GM12872 (cell line): ENCODE data around the gene PTPN3.

ENCODE experiments used
- TF ChIP-seq, protein P1 (sequence below): IDR thresholded peaks from 3 replicates; pipeline ENCODE4 v1.5.1; 2011; ENCODE audit warnings: low read depth, mild to moderate bottlenecking, low read length, moderate library complexity; ENCODE audit not compliant: insufficient read depth

PTPN3 gene

DNA sequence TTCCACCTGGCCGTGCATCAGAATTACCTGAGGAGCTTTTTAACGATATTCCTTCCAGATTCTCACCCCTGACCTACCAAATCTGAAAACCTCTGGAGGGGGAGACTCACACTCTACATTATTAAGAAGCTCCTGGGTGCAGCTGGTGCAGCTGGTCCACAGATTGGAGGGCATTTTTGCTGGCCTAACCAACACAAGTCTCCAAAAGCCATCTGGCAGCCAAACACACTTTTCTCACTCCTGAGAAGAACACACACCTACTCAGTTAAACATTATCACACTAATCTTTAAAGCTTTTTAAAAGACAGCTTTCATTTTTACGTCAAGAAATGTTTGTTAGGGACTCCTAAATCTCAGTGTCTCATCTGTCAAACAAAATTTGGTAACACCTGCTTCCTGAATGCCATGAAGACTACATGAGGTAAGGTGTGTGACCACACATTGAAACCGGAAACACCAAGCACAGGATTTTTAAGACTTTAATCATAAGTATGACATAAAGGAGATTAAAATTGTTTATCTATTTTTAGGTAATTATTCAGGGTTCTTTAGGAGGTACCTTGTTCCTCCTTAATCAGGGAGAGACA, 14.2 kb upstream of the PTPN3 start:
- TF ChIP-seq, protein P1, sequence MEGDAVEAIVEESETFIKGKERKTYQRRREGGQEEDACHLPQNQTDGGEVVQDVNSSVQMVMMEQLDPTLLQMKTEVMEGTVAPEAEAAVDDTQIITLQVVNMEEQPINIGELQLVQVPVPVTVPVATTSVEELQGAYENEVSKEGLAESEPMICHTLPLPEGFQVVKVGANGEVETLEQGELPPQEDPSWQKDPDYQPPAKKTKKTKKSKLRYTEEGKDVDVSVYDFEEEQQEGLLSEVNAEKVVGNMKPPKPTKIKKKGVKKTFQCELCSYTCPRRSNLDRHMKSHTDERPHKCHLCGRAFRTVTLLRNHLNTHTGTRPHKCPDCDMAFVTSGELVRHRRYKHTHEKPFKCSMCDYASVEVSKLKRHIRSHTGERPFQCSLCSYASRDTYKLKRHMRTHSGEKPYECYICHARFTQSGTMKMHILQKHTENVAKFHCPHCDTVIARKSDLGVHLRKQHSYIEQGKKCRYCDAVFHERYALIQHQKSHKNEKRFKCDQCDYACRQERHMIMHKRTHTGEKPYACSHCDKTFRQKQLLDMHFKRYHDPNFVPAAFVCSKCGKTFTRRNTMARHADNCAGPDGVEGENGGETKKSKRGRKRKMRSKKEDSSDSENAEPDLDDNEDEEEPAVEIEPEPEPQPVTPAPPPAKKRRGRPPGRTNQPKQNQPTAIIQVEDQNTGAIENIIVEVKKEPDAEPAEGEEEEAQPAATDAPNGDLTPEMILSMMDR, result no peak

DNA sequence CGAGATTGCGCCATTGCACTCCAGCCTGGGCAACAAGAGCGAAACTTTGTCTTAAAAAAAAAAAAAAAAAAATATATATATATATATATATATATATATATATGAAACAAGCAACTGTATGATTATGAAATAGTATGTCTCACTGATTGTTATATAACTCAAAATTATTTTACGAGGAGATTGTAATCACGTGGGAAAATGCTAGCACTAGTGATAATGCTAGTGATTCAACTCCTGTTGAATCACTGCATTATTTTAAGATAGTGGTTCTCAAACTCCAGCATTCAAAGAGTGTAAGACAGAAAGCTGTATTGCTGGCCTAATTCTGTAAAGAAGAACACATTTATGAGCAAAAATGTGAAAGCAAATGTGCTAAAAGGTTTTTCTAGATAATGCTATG, 12.4 kb upstream of the PTPN3 start:
- TF ChIP-seq, protein P1, result no peak

DNA sequence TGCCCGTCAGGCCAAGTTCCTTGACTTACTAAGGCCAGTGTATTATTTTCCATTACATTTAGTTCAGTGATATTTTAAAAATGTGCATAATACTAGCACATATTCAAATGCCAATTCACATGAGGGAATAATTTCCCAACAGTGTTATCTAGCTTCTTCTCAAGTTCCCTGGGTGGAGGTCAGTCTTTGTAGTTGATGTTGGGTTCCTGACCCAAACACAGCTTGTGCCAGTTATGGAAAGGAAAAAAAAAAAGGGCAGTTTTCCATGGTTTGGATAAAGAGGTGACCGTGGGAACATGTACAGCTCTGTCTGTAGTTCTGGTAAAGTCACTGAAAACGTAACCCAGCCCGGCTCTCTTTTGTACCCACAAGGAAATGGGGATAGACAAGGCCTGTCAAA, 11.5 kb upstream of the PTPN3 start:
- TF ChIP-seq, protein P1, result no peak

DNA sequence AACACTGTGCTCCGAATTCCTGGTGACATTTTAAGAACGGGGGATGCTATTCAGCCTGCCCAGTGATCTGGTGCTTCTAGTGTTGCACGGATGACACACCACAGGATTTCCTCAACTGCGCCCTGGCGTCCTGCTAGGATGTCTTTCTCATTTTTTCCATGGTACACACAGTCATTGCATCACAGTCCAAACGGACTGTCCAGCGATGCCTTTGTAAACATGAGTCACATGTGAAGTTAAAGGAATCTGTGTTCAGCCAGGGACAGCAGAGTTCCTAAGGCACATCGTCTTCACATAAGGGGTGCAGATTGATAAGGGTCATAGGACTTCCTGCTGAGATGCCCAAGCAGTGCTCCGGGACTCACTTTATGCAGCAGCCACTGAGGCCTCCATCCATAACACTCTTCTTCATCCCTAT, 9.3 kb upstream of the PTPN3 start:
- TF ChIP-seq, protein P1, result no peak

DNA sequence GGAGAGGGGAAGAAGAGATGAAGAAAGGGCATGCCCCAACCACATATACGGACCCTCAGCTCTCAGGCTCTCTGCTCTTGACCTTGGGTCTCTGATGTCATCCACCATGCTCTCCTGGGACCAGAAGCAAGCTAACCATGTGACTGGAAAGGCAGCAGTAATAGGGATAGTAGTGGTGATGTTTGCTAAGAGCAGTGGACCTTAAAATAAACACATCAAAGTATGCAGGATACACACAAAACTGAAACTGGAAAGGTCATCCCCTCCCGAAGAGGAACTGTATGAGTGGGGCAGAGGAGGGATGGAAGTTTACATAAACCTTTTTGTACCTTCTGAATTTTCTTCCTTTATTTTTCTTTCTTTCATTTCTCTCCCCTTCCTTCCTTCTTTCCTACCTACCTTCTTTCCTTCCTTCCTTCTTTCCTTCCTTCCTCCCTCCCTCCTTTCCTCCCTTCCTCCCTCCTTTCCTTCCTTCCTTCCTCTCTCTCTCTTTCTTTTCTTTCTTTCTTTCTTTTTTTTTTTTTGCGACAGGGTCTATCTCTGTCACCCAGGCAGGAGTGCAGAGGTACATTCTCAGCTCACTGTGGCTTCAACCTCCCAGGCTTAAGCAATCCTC, 8.1 kb upstream of the PTPN3 start:
- TF ChIP-seq, protein P1, result no peak

DNA sequence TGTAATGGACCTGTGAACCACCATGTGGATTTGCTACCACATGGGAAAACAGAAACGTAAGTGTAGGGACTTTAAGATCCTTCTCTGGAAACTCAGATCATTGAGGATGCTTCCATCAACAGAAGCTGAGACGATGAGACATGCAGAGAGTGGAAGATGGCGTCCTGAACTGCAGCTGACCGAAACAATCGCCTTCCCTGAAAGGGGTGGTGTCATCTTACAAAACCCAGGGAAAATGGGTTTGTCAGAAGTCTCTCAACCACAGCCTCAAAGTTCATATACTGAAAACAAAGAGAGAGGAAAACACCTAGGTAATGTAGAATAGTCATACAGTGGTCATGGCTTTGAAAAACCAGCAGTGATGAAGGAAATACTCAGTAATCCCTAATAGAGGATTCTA, 6.6 kb upstream of the PTPN3 start:
- TF ChIP-seq, protein P1, result no peak

DNA sequence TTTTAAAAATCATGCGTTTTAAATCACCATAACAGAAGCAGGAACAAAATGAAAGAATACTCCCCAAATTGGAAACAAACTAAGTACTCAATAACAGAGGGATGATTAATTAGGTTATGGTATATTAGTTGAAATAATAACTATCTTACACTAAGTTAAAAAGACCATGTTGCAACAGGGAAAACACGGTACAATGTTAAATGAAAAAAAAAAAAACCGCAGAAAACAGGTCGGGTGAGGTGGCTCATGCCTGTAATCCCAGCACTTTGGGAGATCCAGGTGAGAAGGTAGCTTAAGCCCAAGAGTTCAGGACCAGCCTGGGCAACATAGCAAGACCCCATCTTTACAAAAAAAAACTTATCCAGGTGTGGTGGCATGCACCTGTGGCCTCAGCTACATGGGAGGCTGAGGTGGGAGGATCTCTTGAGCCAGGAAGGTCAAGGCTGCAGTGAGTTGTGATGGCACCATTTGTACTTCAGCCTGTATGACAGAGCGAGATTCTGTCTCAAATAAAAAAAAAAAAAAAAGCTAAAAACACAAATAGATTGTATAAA, 2.4 kb upstream of the PTPN3 start:
- TF ChIP-seq, protein P1, result no peak
